ENCODE measurements around the gene SNAPC2. TPM values are rescaled to one million over a fixed set of nuclear protein-coding genes. Genes with fewer than 3 reads are reported as not detected.

SNAPC2 gene
- total RNA-seq, 2 experiments from 2014 or later: 9.9 to 10.9 TPM

DNA sequence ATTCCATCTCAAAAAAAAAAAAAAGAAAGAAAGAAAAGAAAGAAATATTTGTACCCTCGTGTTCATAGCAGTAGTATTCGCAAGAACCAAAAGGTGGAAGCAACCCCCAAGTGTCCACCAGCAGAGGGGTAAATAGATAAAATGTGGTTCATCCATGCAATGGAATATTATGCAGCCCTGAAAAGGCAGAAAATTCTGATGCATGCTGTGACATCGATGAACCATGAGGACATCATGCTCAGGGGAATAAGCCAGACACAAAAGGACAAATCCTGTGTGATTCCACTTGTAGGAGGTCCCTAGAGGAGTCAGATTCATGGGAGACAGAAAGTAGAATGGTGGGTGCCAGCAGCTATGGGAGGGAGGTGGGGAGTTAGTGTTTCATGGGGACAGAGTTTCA lies 38.2 kb upstream of the SNAPC2 start:
- TF ChIP-seq, protein P1, sequence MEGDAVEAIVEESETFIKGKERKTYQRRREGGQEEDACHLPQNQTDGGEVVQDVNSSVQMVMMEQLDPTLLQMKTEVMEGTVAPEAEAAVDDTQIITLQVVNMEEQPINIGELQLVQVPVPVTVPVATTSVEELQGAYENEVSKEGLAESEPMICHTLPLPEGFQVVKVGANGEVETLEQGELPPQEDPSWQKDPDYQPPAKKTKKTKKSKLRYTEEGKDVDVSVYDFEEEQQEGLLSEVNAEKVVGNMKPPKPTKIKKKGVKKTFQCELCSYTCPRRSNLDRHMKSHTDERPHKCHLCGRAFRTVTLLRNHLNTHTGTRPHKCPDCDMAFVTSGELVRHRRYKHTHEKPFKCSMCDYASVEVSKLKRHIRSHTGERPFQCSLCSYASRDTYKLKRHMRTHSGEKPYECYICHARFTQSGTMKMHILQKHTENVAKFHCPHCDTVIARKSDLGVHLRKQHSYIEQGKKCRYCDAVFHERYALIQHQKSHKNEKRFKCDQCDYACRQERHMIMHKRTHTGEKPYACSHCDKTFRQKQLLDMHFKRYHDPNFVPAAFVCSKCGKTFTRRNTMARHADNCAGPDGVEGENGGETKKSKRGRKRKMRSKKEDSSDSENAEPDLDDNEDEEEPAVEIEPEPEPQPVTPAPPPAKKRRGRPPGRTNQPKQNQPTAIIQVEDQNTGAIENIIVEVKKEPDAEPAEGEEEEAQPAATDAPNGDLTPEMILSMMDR (IDR thresholded peaks at IDR 0.05): no peak
- Mint-ChIP-seq H3K9me3 (no peaks in the 10 kb centered on the region), H3K4me3 (no peak overlapping the region), H3K4me1 (ENCODE audit: low read depth) (no peaks in the 10 kb centered on the region), H3K27ac (no peak overlapping the region), H3K36me3 (ENCODE audit: low read depth) (no peaks in the 10 kb centered on the region), H3K27me3 (no peaks in the 10 kb centered on the region)
- no peaks in the 10 kb centered on the region for H3K36me3 ChIP-seq (ENCODE audit: insufficient read depth, low read length)
- no peak overlapping the region for H3K4me3 ChIP-seq (ENCODE audit: low read length)
- intact Hi-C loops (cut with DNase I, micrococcal nuclease): no loop called here
- ChIA-PET POLR2A (interaction anchor here (0.7 kb wide), 1 partner anchor 77 kb away, joined by 7 read pairs; no protein-coding TSS in a partner anchor), CTCF (interaction anchor here (2.3 kb wide), 1 partner anchor 13 kb away, joined by 6 read pairs; no protein-coding TSS in a partner anchor)
- no peaks in the 10 kb centered on the region for H3K4me1 ChIP-seq (ENCODE audit: insufficient read depth, low read length)
- no peaks in the 10 kb centered on the region for H3K27me3 ChIP-seq (ENCODE audit: control insufficient read depth in 1 of 2, insufficient read depth in 2 of 2, low read length in 2 of 2)
- ATAC-seq (ENCODE audit: poor library complexity) (no peak), DNase-seq (no peak)
- no peak overlapping the region for H3K27ac ChIP-seq (ENCODE audit: low read depth in 1 of 2, low read length in 2 of 2)
- no peaks in the 10 kb centered on the region for H3K9me3 ChIP-seq (ENCODE audit: control insufficient read depth in 1 of 2, insufficient read depth in 1 of 2, low read length in 2 of 2)

DNA sequence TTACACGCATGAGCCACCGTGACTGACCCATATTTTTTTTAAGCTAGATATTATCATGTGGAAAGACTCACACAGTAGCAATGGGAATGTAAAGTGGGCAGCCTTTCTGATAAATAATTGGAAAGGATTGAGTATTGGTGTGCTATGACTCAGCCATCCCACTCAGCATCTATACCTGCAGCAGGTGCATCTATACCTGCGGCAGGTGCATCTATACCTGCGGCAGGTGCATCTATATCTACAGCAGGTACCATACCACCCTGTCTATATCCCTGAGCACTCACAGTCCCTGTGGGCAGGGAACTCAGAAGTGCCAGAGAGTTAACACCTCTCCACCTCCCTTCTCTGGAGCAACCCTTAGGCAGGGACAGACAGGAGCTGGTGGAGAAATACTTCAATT lies 37.0 kb upstream of the SNAPC2 start:
- Histone ChIP-seq H3K27me3 (ENCODE audit: control insufficient read depth in 1 of 2, insufficient read depth in 2 of 2, low read length in 2 of 2) (peaks cover 7 to 9% of the 10 kb centered on the region in 2 experiments), H3K27ac (ENCODE audit: low read depth in 1 of 2, low read length in 2 of 2) (no peak overlapping the region), H3K36me3 (ENCODE audit: insufficient read depth, low read length) (no peaks in the 10 kb centered on the region), H3K9me3 (ENCODE audit: control insufficient read depth in 1 of 2, insufficient read depth in 1 of 2, low read length in 2 of 2) (no peaks in the 10 kb centered on the region), H3K4me3 (ENCODE audit: low read length) (no peak overlapping the region), H3K4me1 (ENCODE audit: insufficient read depth, low read length) (peaks cover 2% of the 10 kb centered on the region)
- POLR2A ChIA-PET: no interaction called here
- H3K36me3 Mint-ChIP-seq (ENCODE audit: low read depth): no peaks in the 10 kb centered on the region
- TF ChIP-seq, protein P1 (IDR thresholded peaks at IDR 0.05): no peak
- no peaks in the 10 kb centered on the region for H3K9me3 Mint-ChIP-seq
- H3K4me1 Mint-ChIP-seq (ENCODE audit: low read depth): no peaks in the 10 kb centered on the region
- ATAC-seq (ENCODE audit: poor library complexity) (no peak), DNase-seq (no peak)
- CTCF ChIA-PET: no interaction called here
- no peak overlapping the region for H3K27ac Mint-ChIP-seq
- H3K4me3 Mint-ChIP-seq: no peak overlapping the region
- intact Hi-C loops (cut with DNase I, micrococcal nuclease): no loop called here
- peaks cover 4% of the 10 kb centered on the region for H3K27me3 Mint-ChIP-seq

DNA sequence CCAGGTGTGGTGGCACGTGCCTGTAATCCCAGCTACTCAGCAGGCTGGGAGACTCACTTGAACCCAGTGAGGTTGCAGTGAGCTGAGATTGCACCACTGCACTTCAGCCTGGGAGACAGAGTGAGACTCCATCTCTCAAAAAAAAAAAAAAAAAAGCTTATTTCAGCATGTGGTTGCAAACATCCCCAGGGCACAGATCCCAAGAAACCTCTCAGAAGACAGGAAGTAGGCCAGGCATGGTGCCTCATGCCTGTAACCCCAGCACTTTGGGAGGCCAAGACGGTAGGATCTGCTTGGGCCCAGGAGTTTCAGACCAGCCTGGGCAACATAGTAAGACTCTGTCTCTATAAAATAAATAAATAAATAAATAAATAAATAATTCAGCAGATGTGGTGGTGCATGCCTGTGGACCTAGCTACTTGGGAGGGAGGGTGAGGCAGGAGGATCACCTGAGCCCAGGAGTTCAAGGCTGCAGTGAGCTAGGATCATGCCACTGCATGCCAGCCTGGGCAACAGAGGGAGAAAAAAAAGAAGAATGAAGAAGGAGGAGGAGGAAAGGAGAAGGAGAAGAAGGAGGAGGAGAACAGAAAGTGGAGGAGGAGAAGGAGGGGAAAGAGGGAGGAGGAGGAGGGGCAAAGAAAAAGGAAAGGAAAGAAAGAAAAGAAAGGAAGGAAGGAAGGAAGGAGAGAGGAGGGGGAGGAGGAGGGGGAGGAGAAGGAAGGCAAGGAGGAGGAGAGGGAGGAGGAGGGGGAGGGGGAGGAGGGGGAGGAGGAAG lies 36.2 kb upstream of the SNAPC2 start:
- ATAC-seq (ENCODE audit: poor library complexity): no peak
- Histone ChIP-seq H3K4me1 (ENCODE audit: insufficient read depth, low read length) (peaks cover 9% of the 10 kb centered on the region), H3K9me3 (ENCODE audit: control insufficient read depth in 1 of 2, insufficient read depth in 1 of 2, low read length in 2 of 2) (peaks cover 0 to 4% of the 10 kb centered on the region in 2 experiments), H3K27me3 (ENCODE audit: control insufficient read depth in 1 of 2, insufficient read depth in 2 of 2, low read length in 2 of 2) (peaks cover 14 to 16% of the 10 kb centered on the region in 2 experiments), H3K27ac (ENCODE audit: low read depth in 1 of 2, low read length in 2 of 2) (no peak overlapping the region), H3K4me3 (ENCODE audit: low read length) (no peak overlapping the region), H3K36me3 (ENCODE audit: insufficient read depth, low read length) (no peaks in the 10 kb centered on the region)
- Mint-ChIP-seq H3K4me3 (no peak overlapping the region), H3K36me3 (ENCODE audit: low read depth) (no peaks in the 10 kb centered on the region), H3K4me1 (ENCODE audit: low read depth) (no peaks in the 10 kb centered on the region), H3K27me3 (peaks cover 8% of the 10 kb centered on the region), H3K27ac (no peak overlapping the region), H3K9me3 (no peaks in the 10 kb centered on the region)
- intact Hi-C loops (cut with DNase I, micrococcal nuclease): no loop called here
- TF ChIP-seq, protein P1 (IDR thresholded peaks at IDR 0.05): no peak
- ChIA-PET CTCF (no interaction called here), POLR2A (no interaction called here)
- no peak for DNase-seq
